Keratinocyte (primary cell): ENCODE measurements around the gene SAMD13. TPM values are rescaled to one million over a fixed set of nuclear protein-coding genes. Genes with fewer than 3 reads are reported as not detected.

Source experiments
- DNase-seq: peaks from one replicate; pipeline ENCODE4 v3.0.0-alpha.2; 2011; ENCODE audit warnings: low read depth, missing footprints, low spot score
- FAIRE-seq: peaks from 2 replicates; lab custom pipeline; 2011; peaks lifted over from hg19 to GRCh38; lab: Jason Lieb, UNC
- H2AFZ ChIP-seq: 2 replicates; pipeline ENCODE4 v1.6.0; 2012; ENCODE audit warnings: low read length, control low read depth, inconsistent platforms; ENCODE audit not compliant: control insufficient read depth
- H3K27ac ChIP-seq: 2 replicates; pipeline ENCODE4 v1.5.1; 2011; ENCODE audit warnings: low read length; ENCODE audit not compliant: control insufficient read depth, insufficient read depth
- H3K27me3 ChIP-seq: 3 replicates; pipeline ENCODE4 v1.6.0; 2011; ENCODE audit warnings: low read length; ENCODE audit not compliant: control insufficient read depth, insufficient read depth; ENCODE audit errors: extremely low read depth
- H3K36me3 ChIP-seq, 2 experiments: 2 replicates in 1 of 2; 3 replicates in 1 of 2; pipeline ENCODE4 v1.5.1; 2011; ENCODE audit warnings: low read length in 2 of 2, mild to moderate bottlenecking in 1 of 2; ENCODE audit not compliant: control insufficient read depth in 2 of 2, insufficient read depth in 2 of 2; ENCODE audit errors: extremely low read depth in 1 of 2
- H3K4me1 ChIP-seq: 3 replicates; pipeline ENCODE4 v1.5.1; 2011; ENCODE audit warnings: low read length; ENCODE audit not compliant: control insufficient read depth, insufficient read depth; ENCODE audit errors: extremely low read depth
- H3K4me2 ChIP-seq: 3 replicates; pipeline ENCODE4 v1.6.0; 2011; ENCODE audit warnings: low read depth, low read length; ENCODE audit not compliant: control insufficient read depth, insufficient read depth; ENCODE audit errors: extremely low read depth
- H3K4me3 ChIP-seq, 3 experiments: fragments of 200-600 bp in 1 of 3; sonication (generic) in 1 of 3; 2 replicates in 2 of 3; 3 replicates in 1 of 3; pipeline ENCODE4 v1.5.1; 2011 to 2016; ENCODE audit warnings: low read length in 3 of 3, mild to moderate bottlenecking in 3 of 3, control low read depth in 2 of 3, inconsistent platforms in 1 of 3, low read depth in 1 of 3, mixed read lengths in 1 of 3, mixed run types in 1 of 3, moderate library complexity in 1 of 3; ENCODE audit not compliant: control insufficient read depth in 2 of 3, insufficient read depth in 2 of 3; ENCODE audit errors: extremely low read depth in 1 of 3
- H3K79me2 ChIP-seq: 2 replicates; pipeline ENCODE4 v1.6.0; 2012; ENCODE audit warnings: low read length; ENCODE audit not compliant: control insufficient read depth, insufficient read depth
- H3K9ac ChIP-seq: 3 replicates; pipeline ENCODE4 v1.6.0; 2011; ENCODE audit warnings: low read length; ENCODE audit not compliant: control insufficient read depth, insufficient read depth; ENCODE audit errors: extremely low read depth
- H3K9me1 ChIP-seq: 3 replicates; pipeline ENCODE4 v1.6.0; 2011; ENCODE audit warnings: low read length; ENCODE audit not compliant: control insufficient read depth, insufficient read depth; ENCODE audit errors: extremely low read depth
- H3K9me3 ChIP-seq: 2 replicates; pipeline ENCODE4 v1.5.1; 2012; ENCODE audit warnings: low read depth, low read length; ENCODE audit not compliant: control insufficient read depth
- H4K20me1 ChIP-seq: 3 replicates; pipeline ENCODE4 v1.6.0; 2011; ENCODE audit warnings: low read length; ENCODE audit not compliant: control insufficient read depth, insufficient read depth; ENCODE audit errors: extremely low read depth
- CTCF ChIP-seq, 3 experiments: IDR thresholded peaks in 1 of 3; conservative IDR thresholded peaks in 1 of 3; optimal IDR thresholded peaks in 1 of 3; 2 replicates in 2 of 3; 3 replicates in 1 of 3; pipeline versions ENCODE3 to v1.5.1; 2011; ENCODE audit warnings: low read length in 3 of 3, mild to moderate bottlenecking in 3 of 3, moderate library complexity in 2 of 3, control low read depth in 1 of 3, inconsistent platforms in 1 of 3; ENCODE audit not compliant: insufficient read depth in 2 of 3; ENCODE audit errors: extremely low read depth in 1 of 3
- EZH2 ChIP-seq: IDR thresholded peaks from one replicate; pipeline ENCODE4 v1.6.1; 2012; ENCODE audit warnings: inconsistent platforms, mild to moderate bottlenecking, low read length, moderate library complexity
- dilution Hi-C: fragments of 300-500 bp; cut with MboI; formaldehyde crosslinking; loops from one replicate; pipeline ENCODE4 v1.7.0; 2020; ENCODE audit warnings: low sequenced_read_pairs; ENCODE audit not compliant: extremely low pct_ligation_motif_present
- polyA plus RNA-seq, 5 experiments: library from polyadenylated mRNA; depleted of rRNA in 3 of 5; stranded (reverse) in 3 of 5; stranded (forward) in 1 of 5; unstranded in 1 of 5; fragments of >200 nt; gene quantifications; 1 replicate in 1 of 5; 2 replicates in 3 of 5; 3 replicates in 1 of 5; pipeline versions ENCODE4 v1.2.1 to v1.2.3, GENCODE V29; 2011 to 2012; ENCODE audit warnings: missing spikeins in 2 of 5, low read depth in 1 of 5, low replicate concordance in 1 of 5

The SAMD13 gene
- polyA plus RNA-seq, 1 donor (not counting 4 experiments of a cell fraction or from before 2014, with no cell fraction given) = 0.75 TPM

- no peaks in the 10 kb centered on the region for H3K9me1 ChIP-seq
- FAIRE-seq (no peak), DNase-seq (no peak)
- H3K79me2 ChIP-seq = no peaks in the 10 kb centered on the region
- no peak overlapping the region for H3K4me2 ChIP-seq
- peaks cover 14% of the 10 kb centered on the region for H3K4me1 ChIP-seq
- H4K20me1 ChIP-seq = no peaks in the 10 kb centered on the region
- no peaks in the 10 kb centered on the region for H3K9me3 ChIP-seq
- H2AFZ ChIP-seq = no peak overlapping the region
- H3K9ac ChIP-seq = no peak overlapping the region
- no peak overlapping the region for H3K4me3 ChIP-seq
- no peaks in the 10 kb centered on the region for H3K36me3 ChIP-seq
- no peaks in the 10 kb centered on the region for H3K27me3 ChIP-seq
- no peak overlapping the region for H3K27ac ChIP-seq
- dilution Hi-C loops = no loop called here
- TF ChIP-seq EZH2 (no peak), CTCF (optimal IDR thresholded peaks at IDR 0.05 in 1 of 3, IDR thresholded peaks at IDR 0.05 in 1 of 3, conservative IDR thresholded peaks at IDR 0.05 in 1 of 3; ENCODE audit: extremely low read depth in 1 of 3, insufficient read depth in 2 of 3, low read length in 3 of 3) (no peak)
These were observed 74.7 kb downstream of the SAMD13 start for GRCh38 chr1:84376000-84376910.

GRCh38 chr1:84377480-84378095 is 76.1 kb downstream of the SAMD13 start:
- TF ChIP-seq EZH2 = no peak
- no peak for TF ChIP-seq CTCF (optimal IDR thresholded peaks at IDR 0.05 in 1 of 3, IDR thresholded peaks at IDR 0.05 in 1 of 3, conservative IDR thresholded peaks at IDR 0.05 in 1 of 3; ENCODE audit: extremely low read depth in 1 of 3, insufficient read depth in 2 of 3, low read length in 3 of 3)
- Histone ChIP-seq H3K9ac (no peak overlapping the region), H3K9me3 (no peaks in the 10 kb centered on the region), H3K36me3 (no peaks in the 10 kb centered on the region), H3K79me2 (no peaks in the 10 kb centered on the region), H3K4me1 (peaks cover 21% of the 10 kb centered on the region), H3K27me3 (no peaks in the 10 kb centered on the region), H3K4me2 (no peak overlapping the region), H3K9me1 (no peaks in the 10 kb centered on the region), H2AFZ (no peak overlapping the region), H3K4me3 (no peak overlapping the region), H4K20me1 (no peaks in the 10 kb centered on the region), H3K27ac (no peak overlapping the region)
- DNase-seq (no peak), FAIRE-seq (no peak)
- dilution Hi-C loops = no loop called here
